ENCODE data around the gene GRK7. TPM values are rescaled to one million over a fixed set of nuclear protein-coding genes. Genes with fewer than 3 reads are reported as not detected.

GRK7 gene
- total and polyA plus RNA-seq, 9 of the 15 experiments (the other 6 are each of a cell fraction or from before 2014, with no cell fraction given): 0.01 to 0.08 (median 0.04) TPM; not detected in 3

GRCh38 chr3:141723255-141723654, 40.0 kb upstream of the GRK7 start:
- FAIRE-seq: no peak
- BruUV-seq (replicated peaks): no TSS peak

GRCh38 chr3:141724186-141724585, 39.0 kb upstream of the GRK7 start:
- ChIA-PET POLR2A (interaction anchor here (0.5 to 0.9 kb wide), 2 partner anchors 15 to 160 kb away, joined by 3 read pairs; no protein-coding TSS in a partner anchor), CTCF (ENCODE audit: low intra/inter-chr PET ratio) (no interaction called here)
- no peak overlapping the region for H2AFZ ChIP-seq (ENCODE audit: low read depth, low read length)
- 89% methylated on average over 1 of the region's 1 CpG for WGBS (ENCODE audit: insufficient coverage, low coverage, missing lambda C conversion rate)
- ATAC-seq: no peak
- no peaks in the 10 kb centered on the region for H3K9me1 ChIP-seq (ENCODE audit: control insufficient read depth, insufficient read depth, low read length)
- intact Hi-C loops (cut with micrococcal nuclease): no loop called here
- no peak for DNase-seq (ENCODE audit: extremely low read depth in 1 of 4, low spot score in 3 of 4)
- no peaks in the 10 kb centered on the region; a peak in 1 of 5 replicates for H3K4me1 ChIP-seq (replicated peaks in 1 of 2; ENCODE audit: control insufficient read depth in 2 of 2, insufficient read depth in 2 of 2, low read length in 2 of 2)
- no peaks in the 10 kb centered on the region for H4K20me1 ChIP-seq (replicated peaks; ENCODE audit: control insufficient read depth, insufficient read depth, low read length)
- no peaks in the 10 kb centered on the region for H3K9me3 ChIP-seq (replicated peaks; ENCODE audit: control insufficient read depth, insufficient read depth, low read depth, low read length)
- H3K27ac ChIP-seq (ENCODE audit: extremely low read depth, low read depth, low read length): no peak overlapping the region
- no peaks in the 10 kb centered on the region for H3K27me3 ChIP-seq (ENCODE audit: control insufficient read depth in 2 of 2, insufficient read depth in 2 of 2, low read length in 2 of 2)
- in situ Hi-C loops (cut with MboI): no loop called here
- no peaks in the 10 kb centered on the region for H3K36me3 ChIP-seq (ENCODE audit: control insufficient read depth, insufficient read depth, low read length)
- H3K4me2 ChIP-seq (ENCODE audit: insufficient read depth, low read length): no peak overlapping the region
- H3K9ac ChIP-seq (ENCODE audit: insufficient read depth in 1 of 2, low read depth in 2 of 2, low read length in 2 of 2): no peak overlapping the region
- no peak overlapping the region for H3K4me3 ChIP-seq
- BruUV-seq (replicated peaks): no TSS peak
- no peaks in the 10 kb centered on the region for H3K79me2 ChIP-seq (ENCODE audit: control insufficient read depth, insufficient read depth, low read length)
- FAIRE-seq: no peak
- no peak for TF ChIP-seq ELK1 (CRISPR knock-in tag; IDR thresholded peaks at IDR 0.05)
- TF ChIP-seq KHSRP (IDR thresholded peaks at IDR 0.05): no peak
- TF ChIP-seq GATAD2A (IDR thresholded peaks at IDR 0.05): no peak
- no peak for TF ChIP-seq ZNF79 (CRISPR knock-in tag; IDR thresholded peaks at IDR 0.05; ENCODE audit: low read depth)
- no peak for TF ChIP-seq RREB1 (CRISPR knock-in tag; IDR thresholded peaks at IDR 0.05)
- TF ChIP-seq KDM1A (IDR thresholded peaks at IDR 0.05): no peak

More at GRCh38 chr3:141723255-141723654, 40.0 kb upstream of the GRK7 start:
- Histone ChIP-seq H2AFZ (ENCODE audit: low read depth, low read length) (no peak overlapping the region), H3K27me3 (ENCODE audit: control insufficient read depth in 2 of 2, insufficient read depth in 2 of 2, low read length in 2 of 2) (no peaks in the 10 kb centered on the region), H3K9ac (ENCODE audit: insufficient read depth in 1 of 2, low read depth in 2 of 2, low read length in 2 of 2) (no peak overlapping the region), H3K79me2 (ENCODE audit: control insufficient read depth, insufficient read depth, low read length) (no peaks in the 10 kb centered on the region), H3K4me3 (no peak overlapping the region), H3K9me3 (replicated peaks; ENCODE audit: control insufficient read depth, insufficient read depth, low read depth, low read length) (no peaks in the 10 kb centered on the region), H3K4me1 (replicated peaks in 1 of 2; ENCODE audit: control insufficient read depth in 2 of 2, insufficient read depth in 2 of 2, low read length in 2 of 2) (no peaks in the 10 kb centered on the region; a peak in 1 of 5 replicates), H4K20me1 (replicated peaks; ENCODE audit: control insufficient read depth, insufficient read depth, low read length) (no peaks in the 10 kb centered on the region), H3K9me1 (ENCODE audit: control insufficient read depth, insufficient read depth, low read length) (no peaks in the 10 kb centered on the region), H3K4me2 (ENCODE audit: insufficient read depth, low read length) (no peak overlapping the region), H3K36me3 (ENCODE audit: control insufficient read depth, insufficient read depth, low read length) (no peaks in the 10 kb centered on the region), H3K27ac (ENCODE audit: extremely low read depth, low read depth, low read length) (no peak overlapping the region)
- ChIA-PET POLR2A (interaction anchor here (1.2 kb wide), 1 partner anchor 11 kb away, joined by 5 read pairs; no protein-coding TSS in a partner anchor), CTCF (ENCODE audit: low intra/inter-chr PET ratio) (no interaction called here)
- ATAC-seq (no peak), DNase-seq (ENCODE audit: extremely low read depth in 1 of 4, low spot score in 3 of 4) (no peak)
- in situ Hi-C loops (cut with MboI) (no loop called here), intact Hi-C loops (cut with micrococcal nuclease) (no loop called here)
- TF ChIP-seq CBX2 (IDR thresholded peaks at IDR 0.05; ENCODE audit: insufficient read depth, low read length, poor library complexity, severe bottlenecking) (no peak), FOXM1 (IDR thresholded peaks at IDR 0.05; ENCODE audit: low read depth) (no peak), FOXM1 (CRISPR knock-in tag; IDR thresholded peaks at IDR 0.05; ENCODE audit: low read depth) (no peak), HES1 (IDR thresholded peaks at IDR 0.05; ENCODE audit: low read depth) (no peak), NR1H2 (CRISPR knock-in tag; IDR thresholded peaks at IDR 0.05) (no peak), NCOR1 (IDR thresholded peaks at IDR 0.05) (no peak)

Data from K562 (cell line).